NT2/D1 (cell line): Measurements from ENCODE around the gene SLC2A14.

Experiments used
- SUZ12 ChIP-seq: IDR thresholded peaks from 2 replicates; pipeline ENCODE4 v1.6.1; 2011; ENCODE audit not compliant: insufficient read length, insufficient read depth; ENCODE audit errors: extremely low read depth
- YY1 ChIP-seq: IDR thresholded peaks from 2 replicates; pipeline ENCODE4 v1.6.1; 2011; ENCODE audit not compliant: insufficient read length, insufficient read depth
- ZNF274 ChIP-seq: IDR thresholded peaks from 2 replicates; pipeline ENCODE4 v1.6.1; 2011; ENCODE audit warnings: mild to moderate bottlenecking, low read depth, low read length

- no peak for TF ChIP-seq YY1
- TF ChIP-seq SUZ12, result no peak
- TF ChIP-seq ZNF274, result no peak
Observed at GRCh38 chr12:7797698-7798398, 74.9 kb downstream of the SLC2A14 start.
